Right lobe of liver (tissue), 4 donors: ENCODE measurements around the gene PLXNC1.

ENCODE experiments used
- POLR2A ChIP-seq: fragments of 450-650 bp; IDR thresholded peaks from one replicate; pipeline ENCODE4 v1.6.1; 2017; ENCODE audit warnings: antibody characterized with exemption, mild to moderate bottlenecking
- TF ChIP-seq, protein P1 (sequence below), 4 donors: fragments of 200-600 bp in 3 of 4; fragments of 450-650 bp in 1 of 4; IDR thresholded peaks; one replicate each; pipeline versions ENCODE4 v1.5.1 to v1.8.0; 2016 to 2022; ENCODE audit warnings: antibody characterized with exemption in 4 of 4, mild to moderate bottlenecking in 2 of 4
- donor health status: DM: no; HTN: no; CAD: no.
- donor health status: DM: no; HTN: no; CAD: no.
- donor health status: DM: no; HTN: yes; CAD: no.

DNA sequence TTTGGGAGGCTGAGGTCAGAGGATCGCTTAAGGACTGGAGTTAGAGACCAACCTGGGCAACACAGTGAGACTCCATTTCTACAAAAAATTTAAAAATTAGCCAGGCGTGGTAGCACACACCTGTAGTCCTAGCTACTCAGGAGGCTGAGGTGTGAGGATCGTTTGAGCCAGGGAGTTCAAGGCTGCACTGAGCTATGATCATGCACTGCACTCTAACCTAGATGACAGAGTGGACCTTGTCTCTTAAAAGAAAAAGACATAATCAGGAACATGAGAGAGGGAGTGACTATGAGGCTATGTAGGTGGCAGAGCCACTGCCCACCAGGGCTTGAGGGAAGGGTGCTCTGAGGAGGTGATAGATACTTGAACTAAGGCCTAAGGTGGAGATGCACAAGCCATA, 49.2 kb upstream of the PLXNC1 start:
- TF ChIP-seq POLR2A, result no peak
- TF ChIP-seq, protein P1, sequence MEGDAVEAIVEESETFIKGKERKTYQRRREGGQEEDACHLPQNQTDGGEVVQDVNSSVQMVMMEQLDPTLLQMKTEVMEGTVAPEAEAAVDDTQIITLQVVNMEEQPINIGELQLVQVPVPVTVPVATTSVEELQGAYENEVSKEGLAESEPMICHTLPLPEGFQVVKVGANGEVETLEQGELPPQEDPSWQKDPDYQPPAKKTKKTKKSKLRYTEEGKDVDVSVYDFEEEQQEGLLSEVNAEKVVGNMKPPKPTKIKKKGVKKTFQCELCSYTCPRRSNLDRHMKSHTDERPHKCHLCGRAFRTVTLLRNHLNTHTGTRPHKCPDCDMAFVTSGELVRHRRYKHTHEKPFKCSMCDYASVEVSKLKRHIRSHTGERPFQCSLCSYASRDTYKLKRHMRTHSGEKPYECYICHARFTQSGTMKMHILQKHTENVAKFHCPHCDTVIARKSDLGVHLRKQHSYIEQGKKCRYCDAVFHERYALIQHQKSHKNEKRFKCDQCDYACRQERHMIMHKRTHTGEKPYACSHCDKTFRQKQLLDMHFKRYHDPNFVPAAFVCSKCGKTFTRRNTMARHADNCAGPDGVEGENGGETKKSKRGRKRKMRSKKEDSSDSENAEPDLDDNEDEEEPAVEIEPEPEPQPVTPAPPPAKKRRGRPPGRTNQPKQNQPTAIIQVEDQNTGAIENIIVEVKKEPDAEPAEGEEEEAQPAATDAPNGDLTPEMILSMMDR (IDR thresholded peaks at IDR 0.05), result no peak
